HG03565 (cell line): ENCODE results near the gene GSKIP.

ENCODE experiments used
- ATAC-seq: cut with Tn5 transposase; IDR thresholded peaks from one replicate; pipeline ENCODE4 v1.9.1; 2021; ENCODE audit warnings: mild to moderate bottlenecking, moderate library complexity; ENCODE audit not compliant: unreplicated experiment

The GSKIP gene

DNA sequence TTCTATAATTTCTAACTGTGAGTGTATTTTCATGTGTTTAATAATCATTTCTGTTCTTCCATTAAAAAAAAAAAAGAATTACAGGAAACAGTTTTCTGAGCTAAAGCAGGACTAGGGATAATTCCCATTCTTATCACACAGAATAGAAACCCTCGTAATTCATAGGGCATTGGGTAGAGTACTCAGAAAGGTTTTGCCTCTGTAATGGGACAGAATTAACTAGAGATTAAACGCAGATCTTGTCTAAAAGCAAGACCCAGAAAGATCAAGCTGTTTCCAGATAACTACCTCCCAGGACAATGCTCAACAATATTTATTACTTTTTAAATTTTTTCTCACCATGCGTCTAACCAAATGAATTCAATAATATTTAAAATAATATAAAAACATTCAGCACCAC lies 10.2 kb downstream of the GSKIP start:
- ATAC-seq: no peak

DNA sequence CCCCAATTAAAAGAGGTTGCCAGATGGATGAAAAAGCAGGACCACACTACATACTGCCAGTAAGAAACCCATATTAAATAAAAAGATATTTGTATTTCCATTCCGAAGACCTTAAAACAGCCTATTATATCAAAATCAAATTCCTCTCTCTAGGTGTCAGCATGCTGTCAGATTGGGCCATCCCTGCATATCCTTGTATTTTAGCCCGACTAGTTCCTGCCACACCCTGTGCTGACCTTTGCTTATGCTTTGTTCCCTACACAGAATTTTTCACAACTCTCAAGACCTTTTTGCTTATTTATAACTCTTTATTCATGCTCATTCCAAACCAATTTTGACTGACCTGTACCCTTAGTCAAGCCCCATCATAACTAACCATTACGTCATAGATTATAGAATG lies 12.8 kb downstream of the GSKIP start:
- ATAC-seq: no peak

DNA sequence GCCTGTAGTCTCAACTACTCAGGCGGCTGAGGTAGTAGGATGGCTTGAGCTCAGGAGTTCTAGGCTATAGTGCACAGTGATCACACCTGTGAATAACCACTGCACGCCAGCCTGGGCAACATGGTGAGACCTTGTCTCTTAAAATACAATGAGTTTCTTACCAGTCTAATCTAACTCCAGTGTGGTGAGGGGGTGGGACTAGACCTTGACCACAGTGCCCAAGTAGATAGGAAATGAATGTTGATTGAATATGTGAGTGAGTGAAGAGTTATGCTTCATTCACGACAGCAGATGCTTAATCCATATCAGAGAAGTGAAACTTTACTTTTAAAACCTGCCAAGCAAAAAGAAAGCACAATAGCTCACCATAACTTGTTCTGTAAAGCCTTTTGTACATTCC lies 17.4 kb downstream of the GSKIP start:
- peak; percentile 64 for ATAC-seq

DNA sequence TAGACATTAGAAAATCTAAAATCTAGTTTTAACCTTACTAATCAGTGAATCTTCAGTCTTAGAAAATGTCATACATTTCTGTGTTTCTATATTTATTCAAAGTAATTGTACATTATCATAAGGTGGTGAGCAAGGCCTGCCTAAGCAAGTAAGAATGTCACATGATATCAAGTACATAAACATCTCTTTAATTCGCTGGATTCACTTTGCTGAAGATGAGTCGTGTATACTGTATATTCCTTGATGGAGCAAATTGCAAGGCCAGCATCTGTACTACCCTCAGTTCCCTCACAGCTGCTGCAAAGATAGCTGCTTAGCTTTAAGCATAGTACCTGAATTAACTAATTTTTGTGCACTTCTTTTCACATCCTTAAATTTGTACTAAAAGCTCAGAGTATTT lies 20.1 kb downstream of the GSKIP start:
- no peak for ATAC-seq

DNA sequence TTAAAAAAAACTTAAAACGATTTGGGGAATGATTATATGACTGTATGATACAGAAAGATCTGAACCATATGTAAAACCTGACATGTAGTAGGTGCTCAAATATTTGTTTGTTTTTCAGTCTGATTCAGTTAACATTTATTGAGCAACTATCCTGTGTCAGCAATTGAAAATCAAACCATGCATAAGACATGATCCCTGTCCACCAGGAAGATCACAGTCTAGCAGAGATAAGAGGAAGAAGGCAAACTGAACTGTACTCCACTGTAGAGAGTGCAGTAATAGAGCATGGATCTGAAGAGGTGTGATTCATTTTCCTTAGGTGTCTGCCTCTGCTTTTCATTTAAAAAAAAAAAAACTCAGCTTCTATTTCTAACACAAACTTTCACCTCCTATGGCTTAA lies 20.7 kb downstream of the GSKIP start:
- no peak for ATAC-seq

DNA sequence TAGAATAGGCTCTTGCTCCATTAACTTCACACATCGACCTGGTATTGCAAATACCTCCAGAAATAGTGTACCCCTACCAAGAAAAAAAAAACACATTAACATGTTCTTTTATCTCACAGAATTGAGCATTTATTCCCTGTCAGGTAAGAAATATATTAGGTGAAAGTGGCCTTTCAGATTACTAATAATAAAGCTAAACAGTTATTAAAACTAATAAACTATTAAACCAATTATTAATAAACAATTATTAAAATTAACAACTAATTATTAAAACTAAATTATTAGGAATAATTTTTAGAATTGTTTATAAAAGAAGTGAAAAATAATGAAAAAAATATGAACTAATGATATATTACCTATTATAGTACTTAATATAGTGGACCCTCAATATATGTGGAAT lies 21.4 kb downstream of the GSKIP start:
- no peak for ATAC-seq

DNA sequence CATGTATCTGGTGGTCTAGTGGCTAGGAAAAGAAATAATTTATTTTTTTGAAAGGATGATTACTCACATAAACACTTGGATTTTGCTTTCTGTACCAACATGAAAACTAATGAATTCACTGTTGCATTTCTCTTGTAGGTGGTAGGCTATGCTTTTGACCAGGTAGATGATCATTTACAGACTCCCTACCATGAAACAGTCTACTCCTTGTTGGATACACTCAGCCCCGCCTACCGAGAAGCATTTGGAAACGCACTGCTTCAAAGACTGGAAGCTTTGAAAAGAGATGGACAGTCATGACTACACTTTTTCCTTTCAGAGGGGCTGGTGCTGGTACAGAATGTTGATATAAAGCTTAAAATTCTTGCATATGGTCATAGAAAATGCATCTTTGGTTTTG lies 22.1 kb downstream of the GSKIP start:
- no peak for ATAC-seq

DNA sequence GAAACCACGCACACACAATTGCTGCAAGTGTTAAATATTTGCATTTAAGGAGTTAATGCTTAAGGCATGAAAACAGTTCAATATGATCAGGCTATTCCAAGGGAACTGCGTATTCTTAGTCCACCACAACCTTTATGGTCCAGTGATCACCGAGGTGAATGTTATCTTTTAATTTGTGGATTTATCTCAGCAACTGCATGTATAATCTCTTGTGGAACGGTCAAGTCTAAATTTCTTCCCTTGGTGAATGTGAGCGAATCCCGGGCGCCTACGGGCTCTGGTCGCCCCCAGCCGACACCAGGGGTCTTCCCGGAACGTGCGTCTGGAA lies 27.6 kb downstream of the GSKIP start:
- no peak for ATAC-seq

DNA sequence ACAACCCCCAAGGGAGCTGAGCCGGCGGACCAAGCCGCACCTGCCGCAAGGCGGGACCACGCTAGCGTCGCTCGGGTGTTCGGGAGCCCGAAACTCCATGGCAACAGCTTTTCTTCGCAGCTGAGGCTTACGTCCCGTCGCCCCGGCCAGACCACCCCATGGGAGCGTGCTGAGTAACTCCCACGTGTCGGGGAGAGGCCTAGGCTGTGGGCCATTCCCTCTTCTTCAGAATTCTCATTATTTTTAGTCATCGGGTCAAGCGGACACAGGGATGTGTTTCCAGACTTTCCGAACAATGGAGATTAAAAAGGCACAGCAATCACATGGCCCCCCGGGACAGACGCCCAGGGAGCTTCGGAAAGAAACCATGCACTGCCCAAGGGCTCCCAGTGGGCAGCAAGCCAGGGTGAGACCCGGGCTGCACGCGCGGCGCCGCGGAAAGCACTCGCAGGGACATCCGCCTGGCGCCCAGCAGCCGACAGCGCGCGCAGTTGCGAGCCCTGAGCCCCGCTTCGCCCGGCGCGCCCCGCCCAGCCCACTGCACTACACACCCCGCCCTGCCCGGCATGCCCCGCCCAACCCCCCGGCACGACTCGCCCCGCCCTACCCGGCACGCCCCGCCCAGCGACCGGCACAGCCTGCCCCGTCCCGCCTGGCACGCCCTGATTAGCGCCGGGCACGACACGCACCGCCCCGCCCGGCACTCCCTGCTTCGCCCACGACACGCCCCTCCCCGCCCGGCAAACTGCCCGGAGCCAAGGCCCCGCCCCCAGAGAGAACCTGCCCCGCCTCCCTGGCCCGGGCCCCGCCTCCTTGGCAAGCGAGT lies 28.2 kb downstream of the GSKIP start:
- peak; percentile 71 for ATAC-seq

DNA sequence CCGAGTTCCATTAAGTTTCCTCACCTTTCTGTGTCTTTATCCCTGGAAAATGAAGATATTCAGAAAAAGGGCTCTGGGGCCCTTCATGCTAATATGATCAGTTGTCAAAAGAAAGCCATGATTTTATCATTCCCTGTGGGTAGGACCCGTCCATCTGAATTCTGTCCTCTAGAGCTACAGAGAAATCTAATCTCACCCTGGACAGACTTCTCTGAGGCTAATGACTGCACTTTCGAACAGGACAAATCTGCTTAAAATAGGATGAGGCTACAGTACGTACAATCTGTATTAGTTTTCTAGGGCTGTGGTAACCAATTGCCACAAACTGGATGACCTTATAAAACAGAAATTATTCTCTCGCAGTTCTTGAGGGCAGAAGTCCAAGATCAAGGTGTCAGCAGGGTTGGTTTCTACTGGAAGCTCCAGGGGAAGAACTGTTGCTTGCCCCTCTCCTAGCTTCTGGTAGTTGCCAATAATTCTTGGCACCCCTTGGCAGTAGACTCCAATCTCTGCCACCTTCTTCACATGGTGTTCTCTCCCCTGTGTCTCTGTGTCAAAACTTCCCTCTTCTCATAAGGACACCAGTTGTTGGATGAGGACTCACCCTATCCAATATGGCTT lies 29.9 kb downstream of the GSKIP start:
- ATAC-seq: no peak

DNA sequence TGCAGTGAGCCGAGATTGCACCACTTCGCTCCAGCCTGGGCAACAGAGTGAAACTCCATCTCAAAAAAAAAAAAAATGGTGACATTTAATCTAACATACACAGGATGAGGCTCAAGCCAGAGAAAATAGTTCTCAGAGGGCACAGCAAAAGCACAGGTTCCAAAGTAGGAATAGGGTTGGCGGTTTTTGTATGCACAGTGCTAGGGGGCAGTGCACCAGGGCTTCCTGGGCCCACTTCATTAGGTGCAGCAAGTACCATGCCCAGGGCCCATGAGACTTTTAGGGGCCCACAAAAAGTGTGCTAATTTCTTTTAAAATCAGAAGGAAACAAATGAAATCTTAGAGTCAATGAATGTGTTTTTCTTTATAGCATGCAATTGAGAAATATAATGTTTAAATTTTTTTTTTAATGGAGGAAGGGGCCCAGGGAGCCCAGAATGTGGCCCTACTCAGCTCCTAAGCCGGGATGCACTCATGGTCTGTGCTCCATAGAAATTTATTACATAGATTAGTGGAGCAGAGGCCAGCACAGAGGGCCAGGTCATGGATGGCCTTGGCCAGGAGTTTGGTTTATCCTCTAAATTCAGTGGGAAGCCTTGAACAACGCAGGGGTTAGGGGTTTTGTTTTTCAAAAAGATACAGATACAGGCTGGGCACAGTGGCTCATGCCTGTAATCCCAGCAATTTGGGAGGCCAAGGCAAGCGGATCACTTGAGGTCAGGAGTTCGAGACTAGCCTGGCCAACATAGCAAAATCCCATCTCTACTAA lies 30.9 kb downstream of the GSKIP start:
- no peak for ATAC-seq

DNA sequence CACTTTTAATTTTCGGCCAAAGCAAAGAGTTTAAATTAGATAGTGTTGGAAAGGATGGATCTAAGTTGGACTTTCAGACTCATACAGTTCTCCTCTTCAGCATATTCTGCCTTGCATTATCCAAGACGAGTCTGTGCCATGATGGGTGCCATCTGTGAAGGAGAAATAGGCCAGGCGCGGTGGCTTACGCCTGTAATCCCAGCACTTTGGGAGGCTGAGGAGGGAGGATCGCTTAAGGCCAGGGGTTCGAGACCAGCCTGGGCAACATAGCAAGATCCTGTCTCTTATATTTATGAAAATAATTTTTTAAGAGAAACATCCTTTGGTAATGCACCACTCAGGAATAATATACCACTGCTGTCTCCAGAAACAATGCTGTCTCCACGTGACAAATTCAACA lies 35.1 kb downstream of the GSKIP start:
- no peak for ATAC-seq

DNA sequence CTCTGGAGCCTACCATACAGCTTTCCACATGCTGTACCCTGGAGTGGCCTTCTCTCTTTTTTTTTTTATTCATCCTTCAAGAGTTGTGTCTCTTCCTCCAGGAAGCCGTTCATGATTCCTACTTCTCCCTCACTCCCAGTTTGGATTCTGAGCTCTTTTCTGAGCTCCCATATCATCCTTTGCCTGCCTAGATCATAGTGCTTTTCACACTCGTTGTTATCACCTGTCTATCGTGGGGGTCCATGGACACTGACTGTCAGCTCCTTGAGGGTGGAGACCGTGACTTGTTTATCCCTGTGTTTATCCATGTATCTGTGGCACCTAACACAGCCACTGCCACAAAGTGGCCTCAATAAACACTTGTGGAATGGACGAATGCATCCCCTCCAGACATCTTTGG lies 35.6 kb downstream of the GSKIP start:
- ATAC-seq: no peak

DNA sequence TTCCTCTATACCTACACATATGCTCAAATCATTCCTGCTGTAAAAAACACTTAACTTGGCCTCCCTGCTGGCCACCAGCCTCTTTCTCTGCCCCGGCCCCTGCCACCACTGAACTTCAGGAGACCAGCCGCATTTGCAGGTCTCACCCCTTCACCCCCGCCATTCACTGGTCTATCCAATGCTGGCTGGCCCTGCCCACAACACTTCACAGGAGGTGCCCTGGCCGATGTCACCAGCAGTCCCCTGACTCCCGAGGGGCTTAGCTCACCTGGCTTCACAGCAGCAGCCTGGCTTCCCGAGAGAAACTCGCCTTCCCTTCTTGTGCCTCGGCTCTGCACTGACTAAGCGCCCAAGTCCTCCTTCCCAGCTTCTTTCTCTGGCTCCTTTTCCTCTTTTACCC lies 36.1 kb downstream of the GSKIP start:
- no peak for ATAC-seq

DNA sequence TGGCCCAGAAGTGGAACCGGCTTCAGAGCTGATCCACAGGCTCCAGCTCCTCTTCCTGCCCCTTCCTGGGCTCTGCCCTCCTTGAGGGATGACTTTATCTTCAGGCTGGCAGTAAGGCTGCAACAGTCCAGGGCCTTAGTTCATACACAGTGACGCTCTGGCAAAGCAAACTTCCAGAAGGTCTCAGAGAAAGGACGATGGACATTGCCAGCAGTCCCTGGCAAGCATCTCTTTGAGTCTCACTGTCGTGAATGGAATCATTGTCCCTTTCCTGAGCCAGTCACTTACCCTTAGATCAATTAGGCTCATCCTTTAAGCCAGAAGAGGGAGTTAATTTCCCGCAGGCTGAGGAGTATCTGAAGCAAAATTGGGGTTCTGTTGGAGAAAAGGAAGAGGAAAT lies 37.2 kb downstream of the GSKIP start:
- no peak for ATAC-seq

DNA sequence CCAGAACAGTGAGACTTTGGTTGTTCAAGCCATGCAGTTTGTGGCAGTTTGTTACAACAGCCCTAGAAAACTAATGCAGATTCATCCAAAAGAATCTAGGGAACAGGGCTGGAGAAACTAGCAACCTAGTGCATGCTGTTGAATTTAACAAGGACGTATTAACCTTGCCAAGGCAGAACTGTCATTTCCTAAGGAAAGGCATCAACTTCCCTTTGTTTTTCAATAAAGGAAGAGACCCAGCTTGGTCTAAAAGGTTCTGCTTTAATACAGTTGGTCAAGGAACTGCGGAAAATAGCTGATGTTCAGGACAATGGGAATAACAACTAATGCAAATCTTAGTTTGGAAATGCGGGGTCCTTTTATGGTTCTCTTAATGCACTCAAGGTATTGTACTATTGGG lies 40.1 kb downstream of the GSKIP start:
- no peak for ATAC-seq

DNA sequence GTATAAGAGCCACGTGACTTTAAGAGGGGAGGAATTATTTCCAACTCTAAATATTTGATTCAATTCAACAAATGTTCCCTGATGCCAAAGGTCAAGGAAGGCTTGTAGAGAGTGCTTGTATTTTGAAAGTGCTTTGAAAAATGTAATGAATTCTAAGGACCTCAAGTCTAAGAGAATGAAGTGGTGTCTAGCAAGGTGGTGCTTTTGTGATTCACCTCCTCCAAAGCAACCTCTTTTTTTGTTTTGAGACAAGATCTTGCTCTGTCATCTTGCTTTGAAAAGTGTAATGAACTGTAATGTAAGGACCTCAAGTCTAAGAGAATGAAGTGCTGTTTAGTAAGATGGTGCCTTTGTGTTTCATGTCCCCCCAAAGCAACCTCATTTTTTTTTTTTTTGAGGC lies 42.4 kb downstream of the GSKIP start:
- ATAC-seq: no peak

DNA sequence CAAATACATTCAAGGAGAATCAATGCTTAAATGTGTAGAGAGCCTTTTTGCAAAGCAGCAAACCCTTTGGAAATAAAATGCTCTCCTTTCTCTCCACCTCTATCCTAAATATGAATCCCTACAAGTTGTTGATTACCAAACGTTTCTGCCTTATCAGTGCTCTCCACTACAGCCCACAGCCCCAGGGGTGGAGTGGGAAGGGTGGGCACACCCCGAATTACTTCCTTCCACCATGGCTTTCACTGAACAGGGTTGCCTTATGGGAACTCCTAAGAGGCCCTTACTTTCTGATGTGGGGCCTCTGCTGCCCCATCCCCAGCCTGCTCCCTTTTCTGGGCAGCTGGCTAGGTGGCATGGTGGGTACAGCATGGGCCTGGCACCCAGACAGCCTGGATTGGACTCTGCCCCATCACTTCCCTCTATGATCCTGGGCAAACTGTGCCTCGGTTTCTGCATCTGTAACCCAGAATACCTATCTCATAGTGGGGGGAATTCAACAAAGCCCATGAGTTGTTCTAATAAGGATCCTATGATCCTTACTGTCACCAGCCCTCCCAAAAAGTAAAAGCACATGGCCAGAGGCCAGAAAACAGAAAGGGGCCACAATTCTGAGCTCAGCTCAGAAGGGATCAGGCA lies 44.7 kb downstream of the GSKIP start:
- ATAC-seq: no peak

DNA sequence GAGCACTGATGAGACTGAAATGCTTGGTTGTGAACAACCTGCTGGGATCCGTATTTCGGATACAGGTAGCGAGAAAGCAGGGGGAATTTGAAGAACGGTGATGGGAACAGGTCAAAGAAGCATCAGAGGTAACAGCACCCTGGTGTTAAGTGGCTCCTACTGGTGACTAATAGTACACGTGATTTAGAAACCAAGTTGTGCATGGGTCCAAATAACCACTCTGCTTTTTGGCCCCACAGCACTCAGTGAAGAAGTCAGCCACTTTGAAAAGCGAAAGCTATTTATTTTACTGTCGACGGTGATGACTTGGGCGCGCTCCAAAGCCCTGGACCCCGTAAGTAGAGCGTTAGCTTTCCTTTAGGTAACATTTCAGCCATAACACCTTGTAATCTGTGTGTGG lies 45.3 kb downstream of the GSKIP start:
- no peak for ATAC-seq

DNA sequence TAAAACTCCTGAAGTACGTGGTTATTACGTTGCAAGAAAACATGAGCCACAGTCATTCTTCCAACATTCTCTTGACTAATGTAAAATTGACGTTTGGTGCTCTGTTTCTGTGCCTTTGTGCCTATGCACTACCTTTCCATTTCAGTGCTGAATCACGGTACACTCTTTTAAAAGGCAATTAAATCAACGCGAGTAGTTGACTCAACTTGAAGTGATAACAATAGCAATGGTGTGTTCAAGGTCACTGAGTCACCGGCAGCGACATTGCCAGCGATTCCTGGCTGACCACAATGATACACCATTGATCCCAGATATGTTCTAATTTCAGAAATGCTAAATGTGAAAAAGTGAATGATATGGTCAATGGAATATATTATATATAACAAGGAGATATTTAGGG lies 46.4 kb downstream of the GSKIP start:
- ATAC-seq: no peak

DNA sequence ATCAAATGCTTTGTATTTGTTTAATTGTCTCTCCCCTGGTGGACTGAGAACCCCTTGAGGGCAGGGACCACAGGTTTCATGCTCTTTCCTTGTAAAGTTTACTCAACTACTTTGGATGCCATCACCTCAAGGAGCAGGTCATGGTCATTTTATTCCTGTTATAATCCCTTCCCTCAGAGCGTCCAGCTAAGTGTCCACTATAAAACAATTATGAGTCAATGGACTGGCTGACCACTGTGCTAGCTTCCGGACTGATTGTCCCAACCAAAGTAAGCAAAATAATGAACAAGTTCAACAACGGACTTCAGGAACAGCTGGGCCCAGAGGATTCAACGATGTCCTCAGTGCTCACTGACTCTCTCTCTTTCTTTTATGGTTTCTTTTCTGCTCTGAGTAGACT lies 46.8 kb downstream of the GSKIP start:
- no peak for ATAC-seq

DNA sequence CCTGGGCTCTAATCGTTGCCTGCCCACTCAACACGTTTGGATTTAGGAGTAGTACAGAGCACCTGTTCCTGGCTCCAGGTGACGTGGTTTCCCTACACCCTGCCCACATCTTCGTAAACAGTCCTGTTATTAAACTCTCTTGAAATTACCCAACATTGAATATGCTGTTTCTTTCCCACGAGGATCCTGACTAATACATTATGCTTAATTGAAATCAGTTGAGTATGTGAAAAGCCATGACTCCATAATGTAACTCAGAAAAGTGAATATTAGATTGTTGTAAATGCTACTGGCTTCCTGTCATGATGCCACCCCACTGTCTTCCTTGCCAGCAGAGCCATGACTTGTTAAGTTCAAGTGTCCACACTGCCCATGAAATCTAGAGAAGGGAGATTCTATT lies 50.2 kb downstream of the GSKIP start:
- ATAC-seq: no peak
